HepG2 (cell line): ENCODE results near the gene SLC35B4. TPM values are rescaled to one million over a fixed set of nuclear protein-coding genes. Genes with fewer than 3 reads are reported as not detected.
A peak's percentile ranks its signal among the peaks of the same experiment; 100 is the strongest.

Experiments
- GABPB1 ChIP-seq: IDR thresholded peaks from 2 replicates; pipeline ENCODE4 v1.6.1; 2016; ENCODE audit warnings: mild to moderate bottlenecking, missing genetic modification reagents, moderate library complexity, missing compliant biosample characterization
- HIVEP1 ChIP-seq: sonication (generic); formaldehyde crosslinking; IDR thresholded peaks from 2 replicates; pipeline ENCODE4 v1.4.0; 2020; ENCODE audit warnings: mild to moderate bottlenecking, missing genetic modification reagents
- HNRNPL ChIP-seq: fragments of 200-400 bp; formaldehyde crosslinking; IDR thresholded peaks from 2 replicates; pipeline ENCODE4 v1.6.1; 2017; ENCODE audit warnings: mild to moderate bottlenecking, low read depth, low read length
- MTF2 ChIP-seq: sonication (generic); formaldehyde crosslinking; IDR thresholded peaks from 2 replicates; pipeline ENCODE4 v1.5.0; 2020; ENCODE audit warnings: missing genetic modification reagents, borderline replicate concordance
- NFIC ChIP-seq: IDR thresholded peaks from 2 replicates; pipeline ENCODE4 v1.6.1; 2012; ENCODE audit warnings: mild to moderate bottlenecking, low read length, inconsistent platforms
- NPAS2 ChIP-seq: sonication (generic); formaldehyde crosslinking; IDR thresholded peaks from 2 replicates; pipeline ENCODE4 v1.8.0; 2022; ENCODE audit warnings: mild to moderate bottlenecking, missing genetic modification reagents, borderline replicate concordance
- PPARG ChIP-seq: conservative IDR thresholded peaks from 2 replicates; pipeline ENCODE4 v1.6.1; 2016; ENCODE audit warnings: missing biosample characterization, missing genetic modification reagents
- SP2 ChIP-seq: sonication (generic); formaldehyde crosslinking; IDR thresholded peaks from 2 replicates; pipeline ENCODE4 v1.5.1; 2020; ENCODE audit warnings: mild to moderate bottlenecking, missing genetic modification reagents
- TEAD3 ChIP-seq: optimal IDR thresholded peaks from 2 replicates; pipeline ENCODE3; 2016; ENCODE audit warnings: borderline replicate concordance
- U2AF1 ChIP-seq: fragments of 200-400 bp; formaldehyde crosslinking; optimal IDR thresholded peaks from 2 replicates; pipeline ENCODE3; 2017; ENCODE audit warnings: mild to moderate bottlenecking, low read depth, low read length
- ZFP1 ChIP-seq: IDR thresholded peaks from 2 replicates; pipeline ENCODE4 v1.6.1; 2016
- ZMYM2 ChIP-seq: sonication (generic); formaldehyde crosslinking; IDR thresholded peaks from 2 replicates; pipeline ENCODE4 v1.8.0; 2022; ENCODE audit warnings: mild to moderate bottlenecking, missing genetic modification reagents
- ZNF10 ChIP-seq: sonication (generic); formaldehyde crosslinking; IDR thresholded peaks from 2 replicates; pipeline ENCODE4 v1.4.0; 2020; ENCODE audit warnings: mild to moderate bottlenecking, low read depth, missing genetic modification reagents, borderline replicate concordance
- ZNF230 ChIP-seq: sonication (generic); formaldehyde crosslinking; IDR thresholded peaks from 2 replicates; pipeline ENCODE4 v1.4.0; 2020; ENCODE audit warnings: mild to moderate bottlenecking, missing genetic modification reagents
- ZNF251 ChIP-seq: sonication (generic); formaldehyde crosslinking; IDR thresholded peaks from 2 replicates; pipeline ENCODE4 v1.9.0; 2021; ENCODE audit warnings: mild to moderate bottlenecking, missing genetic modification reagents
- ZNF543 ChIP-seq: sonication (generic); formaldehyde crosslinking; IDR thresholded peaks from 2 replicates; pipeline ENCODE4 v1.4.0; 2020; ENCODE audit warnings: mild to moderate bottlenecking, missing genetic modification reagents
- ZNF558 ChIP-seq: sonication (generic); formaldehyde crosslinking; IDR thresholded peaks from 2 replicates; pipeline ENCODE4 v1.9.0; 2022; ENCODE audit warnings: mild to moderate bottlenecking, missing genetic modification reagents, borderline replicate concordance
- ZNF776 ChIP-seq: sonication (generic); formaldehyde crosslinking; IDR thresholded peaks from 2 replicates; pipeline ENCODE4 v1.4.0; 2020; ENCODE audit warnings: mild to moderate bottlenecking, missing genetic modification reagents
- polyA plus RNA-seq, 8 experiments: library from polyadenylated mRNA; depleted of rRNA in 3 of 8; stranded (reverse) in 7 of 8; unstranded in 1 of 8; fragments of >200 nt; fragmentation: Illumina TruSeq in 4 of 8; extraction: Trizol in 4 of 8; gene quantifications; 2 replicates each; pipeline versions ENCODE4 v1.2.1 to v1.2.3, GENCODE V29; 2011 to 2016; ENCODE audit warnings: low read depth in 4 of 8, missing spikeins in 1 of 8, mixed read lengths in 1 of 8; ENCODE audit not compliant: insufficient read depth in 1 of 8
- total RNA-seq, 5 experiments: library from RNA; depleted of rRNA; stranded (reverse); fragments of >200 nt; fragmentation: Illumina TruSeq; extraction: Trizol; gene quantifications; 2 replicates each; pipeline ENCODE4 v1.2.3, GENCODE V29; 2016; ENCODE audit warnings: low read depth in 1 of 5
- TF ChIP-seq, protein P1 (sequence below), 2 experiments: sonication (generic) in 1 of 2; formaldehyde crosslinking in 1 of 2; IDR thresholded peaks; 2 replicates each; pipeline versions ENCODE4 v1.6.1 to v1.9.0; 2014 to 2022; ENCODE audit warnings: antibody characterized with exemption in 1 of 2, borderline replicate concordance in 1 of 2, inconsistent platforms in 1 of 2, low read depth in 1 of 2, missing genetic modification reagents in 1 of 2
- TF ChIP-seq, protein P2 (sequence below): sonication (generic); formaldehyde crosslinking; IDR thresholded peaks from 2 replicates; pipeline ENCODE4 v1.4.0; 2020; ENCODE audit warnings: missing genetic modification reagents, borderline replicate concordance
- TF ChIP-seq, protein P3 (sequence below): sonication (generic); formaldehyde crosslinking; IDR thresholded peaks from 2 replicates; pipeline ENCODE4 v1.5.0; 2020; ENCODE audit warnings: mild to moderate bottlenecking, low read depth, missing genetic modification reagents, borderline replicate concordance
- TF ChIP-seq, protein P4 (sequence below): IDR thresholded peaks from 2 replicates; pipeline ENCODE4 v1.6.1; 2016; ENCODE audit warnings: low read depth

SLC35B4 gene
- total and polyA plus RNA-seq, 2 of the 13 experiments (the other 11 are each of a cell fraction or from before 2014, with no cell fraction given), result 17.1 to 17.8 TPM

DNA sequence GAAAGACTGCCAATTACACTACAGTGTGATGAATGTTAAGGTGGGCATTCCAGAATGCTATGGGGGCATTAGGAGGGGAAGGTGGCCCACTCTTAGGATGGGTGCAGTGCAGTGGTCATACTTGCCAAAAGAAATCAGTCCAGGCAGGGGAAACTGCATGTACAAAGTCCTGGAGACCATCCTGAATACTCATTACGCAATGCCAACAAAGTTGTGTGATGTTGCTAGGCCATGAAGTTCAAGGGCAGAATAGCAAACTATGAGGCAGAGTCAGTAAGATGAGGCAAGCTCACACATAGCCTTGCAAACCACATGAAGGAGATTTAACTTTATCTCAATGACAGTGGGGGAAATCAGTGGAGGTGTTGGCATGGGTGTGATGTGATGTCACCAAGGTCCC, 49.8 kb upstream of the SLC35B4 start (continued):
- TF ChIP-seq, protein P1, sequence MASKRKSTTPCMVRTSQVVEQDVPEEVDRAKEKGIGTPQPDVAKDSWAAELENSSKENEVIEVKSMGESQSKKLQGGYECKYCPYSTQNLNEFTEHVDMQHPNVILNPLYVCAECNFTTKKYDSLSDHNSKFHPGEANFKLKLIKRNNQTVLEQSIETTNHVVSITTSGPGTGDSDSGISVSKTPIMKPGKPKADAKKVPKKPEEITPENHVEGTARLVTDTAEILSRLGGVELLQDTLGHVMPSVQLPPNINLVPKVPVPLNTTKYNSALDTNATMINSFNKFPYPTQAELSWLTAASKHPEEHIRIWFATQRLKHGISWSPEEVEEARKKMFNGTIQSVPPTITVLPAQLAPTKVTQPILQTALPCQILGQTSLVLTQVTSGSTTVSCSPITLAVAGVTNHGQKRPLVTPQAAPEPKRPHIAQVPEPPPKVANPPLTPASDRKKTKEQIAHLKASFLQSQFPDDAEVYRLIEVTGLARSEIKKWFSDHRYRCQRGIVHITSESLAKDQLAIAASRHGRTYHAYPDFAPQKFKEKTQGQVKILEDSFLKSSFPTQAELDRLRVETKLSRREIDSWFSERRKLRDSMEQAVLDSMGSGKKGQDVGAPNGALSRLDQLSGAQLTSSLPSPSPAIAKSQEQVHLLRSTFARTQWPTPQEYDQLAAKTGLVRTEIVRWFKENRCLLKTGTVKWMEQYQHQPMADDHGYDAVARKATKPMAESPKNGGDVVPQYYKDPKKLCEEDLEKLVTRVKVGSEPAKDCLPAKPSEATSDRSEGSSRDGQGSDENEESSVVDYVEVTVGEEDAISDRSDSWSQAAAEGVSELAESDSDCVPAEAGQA (IDR thresholded peaks at IDR 0.05; ENCODE audit: low read depth), result no peak
- TF ChIP-seq, protein P1 (CRISPR knock-in tag; IDR thresholded peaks at IDR 0.05; ENCODE audit: borderline replicate concordance), result no peak
- TF ChIP-seq NFIC (no peak), ZFP1 (CRISPR knock-in tag) (no peak), HIVEP1 (CRISPR knock-in tag) (no peak), ZNF558 (CRISPR knock-in tag) (no peak), SP2 (CRISPR knock-in tag) (no peak), ZMYM2 (CRISPR knock-in tag) (peak; percentile 58; the same call in 1 of the 2 replicates), U2AF1 (no peak), ZNF251 (CRISPR knock-in tag) (no peak), ZNF10 (CRISPR knock-in tag) (no peak), MTF2 (CRISPR knock-in tag) (no peak), TEAD3 (CRISPR knock-in tag) (peak; percentile 83), GABPB1 (no peak; the same call in 1 of the 2 replicates), HNRNPL (no peak), ZNF543 (CRISPR knock-in tag) (no peak), ZNF776 (no peak), NPAS2 (CRISPR knock-in tag) (no peak), PPARG (CRISPR knock-in tag) (no peak), ZNF230 (CRISPR knock-in tag) (no peak)
- TF ChIP-seq, protein P2, sequence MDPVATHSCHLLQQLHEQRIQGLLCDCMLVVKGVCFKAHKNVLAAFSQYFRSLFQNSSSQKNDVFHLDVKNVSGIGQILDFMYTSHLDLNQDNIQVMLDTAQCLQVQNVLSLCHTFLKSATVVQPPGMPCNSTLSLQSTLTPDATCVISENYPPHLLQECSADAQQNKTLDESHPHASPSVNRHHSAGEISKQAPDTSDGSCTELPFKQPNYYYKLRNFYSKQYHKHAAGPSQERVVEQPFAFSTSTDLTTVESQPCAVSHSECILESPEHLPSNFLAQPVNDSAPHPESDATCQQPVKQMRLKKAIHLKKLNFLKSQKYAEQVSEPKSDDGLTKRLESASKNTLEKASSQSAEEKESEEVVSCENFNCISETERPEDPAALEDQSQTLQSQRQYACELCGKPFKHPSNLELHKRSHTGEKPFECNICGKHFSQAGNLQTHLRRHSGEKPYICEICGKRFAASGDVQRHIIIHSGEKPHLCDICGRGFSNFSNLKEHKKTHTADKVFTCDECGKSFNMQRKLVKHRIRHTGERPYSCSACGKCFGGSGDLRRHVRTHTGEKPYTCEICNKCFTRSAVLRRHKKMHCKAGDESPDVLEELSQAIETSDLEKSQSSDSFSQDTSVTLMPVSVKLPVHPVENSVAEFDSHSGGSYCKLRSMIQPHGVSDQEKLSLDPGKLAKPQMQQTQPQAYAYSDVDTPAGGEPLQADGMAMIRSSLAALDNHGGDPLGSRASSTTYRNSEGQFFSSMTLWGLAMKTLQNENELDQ, result no peak
- TF ChIP-seq, protein P3, sequence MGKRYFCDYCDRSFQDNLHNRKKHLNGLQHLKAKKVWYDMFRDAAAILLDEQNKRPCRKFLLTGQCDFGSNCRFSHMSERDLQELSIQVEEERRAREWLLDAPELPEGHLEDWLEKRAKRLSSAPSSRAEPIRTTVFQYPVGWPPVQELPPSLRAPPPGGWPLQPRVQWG (CRISPR knock-in tag), result no peak
- TF ChIP-seq, protein P4, sequence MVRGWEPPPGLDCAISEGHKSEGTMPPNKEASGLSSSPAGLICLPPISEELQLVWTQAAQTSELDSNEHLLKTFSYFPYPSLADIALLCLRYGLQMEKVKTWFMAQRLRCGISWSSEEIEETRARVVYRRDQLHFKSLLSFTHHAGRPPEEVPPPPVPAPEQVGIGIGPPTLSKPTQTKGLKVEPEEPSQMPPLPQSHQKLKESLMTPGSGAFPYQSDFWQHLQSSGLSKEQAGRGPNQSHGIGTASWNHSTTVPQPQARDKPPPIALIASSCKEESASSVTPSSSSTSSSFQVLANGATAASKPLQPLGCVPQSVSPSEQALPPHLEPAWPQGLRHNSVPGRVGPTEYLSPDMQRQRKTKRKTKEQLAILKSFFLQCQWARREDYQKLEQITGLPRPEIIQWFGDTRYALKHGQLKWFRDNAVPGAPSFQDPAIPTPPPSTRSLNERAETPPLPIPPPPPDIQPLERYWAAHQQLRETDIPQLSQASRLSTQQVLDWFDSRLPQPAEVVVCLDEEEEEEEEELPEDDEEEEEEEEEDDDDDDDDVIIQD (CRISPR knock-in tag), result peak; percentile 45; the same call in 1 of the 2 replicates
